Measurements from ENCODE around the gene FAM135A.

Gene FAM135A

GRCh38 chr6:70563530-70563929 lies 150.2 kb downstream of the FAM135A start:
- DNase-seq (ENCODE audit: low read depth), result no peak

GRCh38 chr6:70566751-70567382 lies 153.6 kb downstream of the FAM135A start, which contains the start of gene SDHAF4:
Gene SDHAF4 (plus strand): TSS chr6:70566930. CDS start chr6:70566941, 11 bp downstream.
- DNase-seq (ENCODE audit: low read depth), result peak; percentile 88
- TF ChIP-seq CTCF (IDR thresholded peaks at IDR 0.05; ENCODE audit: insufficient read depth, low read depth, low read length, missing control alignments), result no peak
- H3K4me3 ChIP-seq (ENCODE audit: low read length), result peak within 1 kb of the TSS; percentile 88

More at GRCh38 chr6:70563530-70563929, 150.2 kb downstream of the FAM135A start:
- no peak overlapping the region for H3K4me3 ChIP-seq (ENCODE audit: low read length)
- no peak for TF ChIP-seq CTCF (IDR thresholded peaks at IDR 0.05; ENCODE audit: insufficient read depth, low read depth, low read length, missing control alignments)

GRCh38 chr6:70574643-70575042 lies 161.3 kb downstream of the FAM135A start:
- TF ChIP-seq CTCF (IDR thresholded peaks at IDR 0.05; ENCODE audit: insufficient read depth, low read depth, low read length, missing control alignments), result no peak
- DNase-seq (ENCODE audit: low read depth), result no peak
- H3K4me3 ChIP-seq (ENCODE audit: low read length), result no peak overlapping the region

GRCh38 chr6:70575899-70576495 lies 162.7 kb downstream of the FAM135A start:
- no peak overlapping the region for H3K4me3 ChIP-seq (ENCODE audit: low read length)
- no peak for DNase-seq (ENCODE audit: low read depth)
- TF ChIP-seq CTCF (IDR thresholded peaks at IDR 0.05; ENCODE audit: insufficient read depth, low read depth, low read length, missing control alignments), result no peak

- no peak overlapping the region for H3K4me3 ChIP-seq (ENCODE audit: low read length)
- TF ChIP-seq CTCF (IDR thresholded peaks at IDR 0.05; ENCODE audit: insufficient read depth, low read depth, low read length, missing control alignments), result no peak
- DNase-seq (ENCODE audit: low read depth), result no peak
These were observed 172.8 kb downstream of the FAM135A start for GRCh38 chr6:70586114-70586513.

GRCh38 chr6:70590400-70590799 lies 177.1 kb downstream of the FAM135A start:
- DNase-seq (ENCODE audit: low read depth), result peak; percentile 63
- no peak for TF ChIP-seq CTCF (IDR thresholded peaks at IDR 0.05; ENCODE audit: insufficient read depth, low read depth, low read length, missing control alignments)
- no peak overlapping the region for H3K4me3 ChIP-seq (ENCODE audit: low read length)

Measured in epithelial cell of esophagus (primary cell).